Measurements from ENCODE around the gene MARCHF11. TPM values are rescaled to one million over a fixed set of nuclear protein-coding genes. Genes with fewer than 3 reads are reported as not detected.

MARCHF11 gene
- total RNA-seq, 1 experiment from 2014 or later = 0.37 TPM

DNA sequence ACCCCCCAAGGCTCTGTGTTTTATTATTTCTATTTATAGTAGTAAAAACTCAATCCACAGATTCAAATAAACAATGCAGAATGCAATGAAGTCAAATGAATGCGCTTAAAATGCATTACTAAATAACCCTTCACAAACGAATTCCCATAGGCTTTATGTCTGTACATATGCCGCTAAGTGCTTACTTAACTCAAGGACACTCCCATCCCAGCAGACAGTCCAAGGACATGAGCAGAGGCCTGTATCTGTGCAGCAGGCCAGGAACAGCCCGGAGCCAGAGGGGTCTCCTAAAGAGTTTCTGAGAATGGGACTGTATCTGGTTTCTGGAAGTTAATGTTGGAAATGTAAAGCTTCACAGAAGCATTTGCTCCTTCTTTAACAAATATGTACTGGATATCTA, 59.8 kb downstream of the MARCHF11 start:
- Histone ChIP-seq H3K79me1 (ENCODE audit: insufficient read depth, low read depth, low read length, poor library complexity, severe bottlenecking) (no peaks in the 10 kb centered on the region), H3K9ac (ENCODE audit: extremely low read depth, insufficient read length, low read length) (no peak overlapping the region), H3K23me2 (ENCODE audit: insufficient read length, low read depth, low read length, poor library complexity, severe bottlenecking) (no peaks in the 10 kb centered on the region), H2BK15ac (ENCODE audit: low read depth, low read length) (no peak overlapping the region), H4K8ac (replicated peaks; ENCODE audit: insufficient read length, low read depth, low read length) (no peak overlapping the region), H4K91ac (ENCODE audit: insufficient read length, low read depth, low read length) (no peak overlapping the region), H3K79me2 (ENCODE audit: insufficient read depth, low read length) (no peaks in the 10 kb centered on the region), H4K20me1 (ENCODE audit: control insufficient read depth, insufficient read depth, insufficient read length) (no peaks in the 10 kb centered on the region), H3K23ac (ENCODE audit: insufficient read length, low read depth, low read length) (no peak overlapping the region), H2AFZ (ENCODE audit: low read length) (no peak overlapping the region), H3K4me2 (ENCODE audit: insufficient read depth, insufficient read length, low read length) (no peak overlapping the region), H2BK12ac (ENCODE audit: insufficient read length, low read depth, low read length) (no peak overlapping the region), H3K27me3 (ENCODE audit: insufficient read depth, low read length) (no peaks in the 10 kb centered on the region), H3K18ac (ENCODE audit: insufficient read length, low read depth, low read length) (no peak overlapping the region), H3K4ac (ENCODE audit: low read depth, low read length) (no peak overlapping the region), H3K4me1 (ENCODE audit: insufficient read depth, low read length) (no peaks in the 10 kb centered on the region), H2BK5ac (ENCODE audit: insufficient read length, low read length) (no peak overlapping the region), H2BK20ac (ENCODE audit: low read depth, low read length, poor library complexity, severe bottlenecking) (no peak overlapping the region), H3K27ac (ENCODE audit: insufficient read length, low read depth, low read length) (no peak overlapping the region), H3T11ph (ENCODE audit: low read length) (no peak overlapping the region), H2BK120ac (ENCODE audit: low read depth, low read length, poor library complexity, severe bottlenecking) (no peak overlapping the region), H2AK5ac (ENCODE audit: insufficient read length, low read length) (no peak overlapping the region), H3K14ac (ENCODE audit: insufficient read depth, low read length) (no peak overlapping the region), H3K56ac (ENCODE audit: insufficient read length, low read depth, low read length) (no peak overlapping the region), H3K9me3 (ENCODE audit: control insufficient read depth, low read depth, low read length) (no peaks in the 10 kb centered on the region), H4K5ac (ENCODE audit: insufficient read length, low read depth, low read length) (no peak overlapping the region)
- DNase-seq = no peak
- Mint-ChIP-seq H3K27ac (peak overlapping the region in 1 of 3 experiments; percentile 37; a peak in 1 of 7 replicates), H3K4me3 (no peak overlapping the region), H3K4me1 (no peaks in the 10 kb centered on the region), H3K9me3 (peaks cover 6 to 8% of the 10 kb centered on the region in 2 experiments; a peak in 3 of 5 replicates), H3K27me3 (ENCODE audit: low read depth) (no peaks in the 10 kb centered on the region), H3K36me3 (ENCODE audit: insufficient read depth in 1 of 3, low read depth in 3 of 3) (peaks cover 0 to 7% (median 3%) of the 10 kb centered on the region in 3 experiments; a peak in 4 of 7 replicates)
- WGBS (ENCODE audit: extremely low coverage, insufficient read length, low lambda C conversion rate) = no CpG with 5 or more reads among the region's 4 CpGs
- TF ChIP-seq, protein P1, sequence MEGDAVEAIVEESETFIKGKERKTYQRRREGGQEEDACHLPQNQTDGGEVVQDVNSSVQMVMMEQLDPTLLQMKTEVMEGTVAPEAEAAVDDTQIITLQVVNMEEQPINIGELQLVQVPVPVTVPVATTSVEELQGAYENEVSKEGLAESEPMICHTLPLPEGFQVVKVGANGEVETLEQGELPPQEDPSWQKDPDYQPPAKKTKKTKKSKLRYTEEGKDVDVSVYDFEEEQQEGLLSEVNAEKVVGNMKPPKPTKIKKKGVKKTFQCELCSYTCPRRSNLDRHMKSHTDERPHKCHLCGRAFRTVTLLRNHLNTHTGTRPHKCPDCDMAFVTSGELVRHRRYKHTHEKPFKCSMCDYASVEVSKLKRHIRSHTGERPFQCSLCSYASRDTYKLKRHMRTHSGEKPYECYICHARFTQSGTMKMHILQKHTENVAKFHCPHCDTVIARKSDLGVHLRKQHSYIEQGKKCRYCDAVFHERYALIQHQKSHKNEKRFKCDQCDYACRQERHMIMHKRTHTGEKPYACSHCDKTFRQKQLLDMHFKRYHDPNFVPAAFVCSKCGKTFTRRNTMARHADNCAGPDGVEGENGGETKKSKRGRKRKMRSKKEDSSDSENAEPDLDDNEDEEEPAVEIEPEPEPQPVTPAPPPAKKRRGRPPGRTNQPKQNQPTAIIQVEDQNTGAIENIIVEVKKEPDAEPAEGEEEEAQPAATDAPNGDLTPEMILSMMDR (conservative IDR thresholded peaks at IDR 0.05) = no peak
